ENCODE data around the gene SAC3D1. TPM values are rescaled to one million over a fixed set of nuclear protein-coding genes. Genes with fewer than 3 reads are reported as not detected.

Gene SAC3D1
- total RNA-seq, 1 donor from 2014 or later = 25.5 TPM

DNA sequence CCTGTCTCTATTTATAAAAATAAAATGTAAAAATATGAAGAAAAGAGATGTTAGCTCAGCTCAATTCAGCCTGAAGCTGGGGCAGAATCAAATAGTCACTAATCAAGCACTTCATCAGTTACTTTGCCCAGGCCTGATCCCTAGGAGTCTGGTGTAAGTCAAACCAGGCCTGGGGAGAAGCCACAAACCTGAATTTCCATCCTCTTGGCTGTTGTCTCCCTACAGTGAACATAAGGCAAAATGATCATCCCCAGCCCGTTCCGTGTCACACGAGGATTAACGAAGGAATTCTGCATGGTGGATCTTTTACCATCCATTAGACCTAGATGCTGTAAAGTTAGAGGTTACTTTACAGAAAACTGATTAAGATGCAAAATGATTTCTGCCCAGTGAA is 23.8 kb downstream of the SAC3D1 start:
- TF ChIP-seq, protein P1, sequence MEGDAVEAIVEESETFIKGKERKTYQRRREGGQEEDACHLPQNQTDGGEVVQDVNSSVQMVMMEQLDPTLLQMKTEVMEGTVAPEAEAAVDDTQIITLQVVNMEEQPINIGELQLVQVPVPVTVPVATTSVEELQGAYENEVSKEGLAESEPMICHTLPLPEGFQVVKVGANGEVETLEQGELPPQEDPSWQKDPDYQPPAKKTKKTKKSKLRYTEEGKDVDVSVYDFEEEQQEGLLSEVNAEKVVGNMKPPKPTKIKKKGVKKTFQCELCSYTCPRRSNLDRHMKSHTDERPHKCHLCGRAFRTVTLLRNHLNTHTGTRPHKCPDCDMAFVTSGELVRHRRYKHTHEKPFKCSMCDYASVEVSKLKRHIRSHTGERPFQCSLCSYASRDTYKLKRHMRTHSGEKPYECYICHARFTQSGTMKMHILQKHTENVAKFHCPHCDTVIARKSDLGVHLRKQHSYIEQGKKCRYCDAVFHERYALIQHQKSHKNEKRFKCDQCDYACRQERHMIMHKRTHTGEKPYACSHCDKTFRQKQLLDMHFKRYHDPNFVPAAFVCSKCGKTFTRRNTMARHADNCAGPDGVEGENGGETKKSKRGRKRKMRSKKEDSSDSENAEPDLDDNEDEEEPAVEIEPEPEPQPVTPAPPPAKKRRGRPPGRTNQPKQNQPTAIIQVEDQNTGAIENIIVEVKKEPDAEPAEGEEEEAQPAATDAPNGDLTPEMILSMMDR (IDR thresholded peaks at IDR 0.05; ENCODE audit: insufficient read depth, low read length, poor library complexity, severe bottlenecking) = no peak
- Histone ChIP-seq H3K27me3 (ENCODE audit: control insufficient read depth, insufficient read depth, low read length) (no peaks in the 10 kb centered on the region), H3K4me3 (ENCODE audit: low read depth, low read length) (no peak overlapping the region), H3K36me3 (ENCODE audit: control insufficient read depth, insufficient read depth, low read length) (no peaks in the 10 kb centered on the region)
- DNase-seq (ENCODE audit: low read depth) = no peak

DNA sequence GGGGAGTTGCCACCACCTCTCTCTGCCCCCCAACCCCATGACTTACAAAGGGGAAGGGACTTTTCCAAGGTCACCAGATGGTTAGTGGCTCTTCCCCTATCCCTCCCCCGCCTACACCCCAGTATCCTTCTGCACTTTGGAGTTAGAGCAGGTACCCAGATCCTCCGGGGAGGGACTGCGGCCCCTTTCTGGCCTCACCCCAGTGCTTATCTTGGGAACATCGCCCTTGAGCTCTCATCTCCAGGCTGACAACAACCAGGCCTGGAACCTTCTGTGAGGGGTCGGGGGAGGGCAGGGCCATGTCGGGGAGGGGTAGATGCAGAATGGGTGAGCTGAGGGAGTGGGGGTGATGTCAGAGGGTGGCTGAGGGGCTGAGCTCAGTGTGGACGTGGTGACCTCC is 24.8 kb downstream of the SAC3D1 start:
- no peak overlapping the region for H3K4me3 ChIP-seq (ENCODE audit: low read depth, low read length)

DNA sequence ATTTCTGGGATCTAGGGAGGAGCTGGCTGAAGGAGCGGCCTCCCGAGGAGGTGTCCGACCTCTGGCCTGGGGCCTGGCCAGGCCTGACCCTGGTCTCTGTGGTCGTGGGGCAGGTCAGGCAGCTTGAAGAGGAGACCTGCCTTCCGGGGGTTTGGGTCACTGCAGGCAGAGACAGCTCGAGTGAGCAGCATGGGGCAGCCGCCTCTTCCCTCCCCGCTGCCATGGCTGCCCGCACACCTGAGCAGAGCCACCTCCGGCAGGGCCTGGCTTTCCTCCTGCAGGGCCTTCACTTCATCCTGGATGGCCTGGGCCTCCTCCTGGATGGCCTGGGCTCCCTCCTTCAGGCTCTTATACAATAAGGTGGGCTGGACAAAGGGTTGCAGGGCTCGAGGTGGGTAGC is 25.3 kb downstream of the SAC3D1 start:
- no peaks in the 10 kb centered on the region for H3K36me3 ChIP-seq (ENCODE audit: control insufficient read depth, insufficient read depth, low read length)
- H3K4me3 ChIP-seq (ENCODE audit: low read depth, low read length) = no peak overlapping the region
- no peak for DNase-seq (ENCODE audit: low read depth)
- H3K27me3 ChIP-seq (ENCODE audit: control insufficient read depth, insufficient read depth, low read length) = no peaks in the 10 kb centered on the region
- TF ChIP-seq, protein P1 (IDR thresholded peaks at IDR 0.05; ENCODE audit: insufficient read depth, low read length, poor library complexity, severe bottlenecking) = no peak

More for the DNA sequence above, 24.8 kb downstream of the SAC3D1 start:
- no peak for DNase-seq (ENCODE audit: low read depth)
- Histone ChIP-seq H3K36me3 (ENCODE audit: control insufficient read depth, insufficient read depth, low read length) (no peaks in the 10 kb centered on the region), H3K27me3 (ENCODE audit: control insufficient read depth, insufficient read depth, low read length) (no peaks in the 10 kb centered on the region)
- TF ChIP-seq, protein P1 (IDR thresholded peaks at IDR 0.05; ENCODE audit: insufficient read depth, low read length, poor library complexity, severe bottlenecking) = no peak

DNA sequence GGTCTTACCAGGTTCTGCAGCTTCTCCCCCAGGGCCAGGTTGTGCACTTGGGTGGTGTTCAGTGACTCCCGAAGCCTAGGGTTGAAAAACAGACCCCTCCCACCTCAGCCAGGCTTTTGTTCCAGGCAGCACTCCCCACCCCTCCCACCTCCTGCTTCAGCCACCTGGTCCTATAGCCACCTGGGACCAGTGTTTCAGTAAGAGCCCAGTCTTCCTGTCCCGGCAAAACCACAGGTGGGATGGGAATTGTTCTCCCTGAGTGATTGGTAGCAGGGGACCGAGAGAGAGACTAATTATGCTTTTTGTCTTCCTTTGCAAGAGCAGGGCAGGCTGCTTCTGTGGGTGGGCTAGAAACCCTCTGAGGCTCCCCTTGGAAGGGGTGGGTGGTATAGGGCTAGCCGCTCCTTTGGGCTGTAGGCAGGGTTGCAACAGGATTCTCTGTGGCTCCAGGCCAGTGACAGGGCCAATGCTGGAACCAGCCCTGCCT is 25.8 kb downstream of the SAC3D1 start:
- Histone ChIP-seq H3K27me3 (ENCODE audit: control insufficient read depth, insufficient read depth, low read length) (no peaks in the 10 kb centered on the region), H3K4me3 (ENCODE audit: low read depth, low read length) (no peak overlapping the region), H3K36me3 (ENCODE audit: control insufficient read depth, insufficient read depth, low read length) (no peaks in the 10 kb centered on the region)
- DNase-seq (ENCODE audit: low read depth) = no peak
- TF ChIP-seq, protein P1 (IDR thresholded peaks at IDR 0.05; ENCODE audit: insufficient read depth, low read length, poor library complexity, severe bottlenecking) = no peak

DNA sequence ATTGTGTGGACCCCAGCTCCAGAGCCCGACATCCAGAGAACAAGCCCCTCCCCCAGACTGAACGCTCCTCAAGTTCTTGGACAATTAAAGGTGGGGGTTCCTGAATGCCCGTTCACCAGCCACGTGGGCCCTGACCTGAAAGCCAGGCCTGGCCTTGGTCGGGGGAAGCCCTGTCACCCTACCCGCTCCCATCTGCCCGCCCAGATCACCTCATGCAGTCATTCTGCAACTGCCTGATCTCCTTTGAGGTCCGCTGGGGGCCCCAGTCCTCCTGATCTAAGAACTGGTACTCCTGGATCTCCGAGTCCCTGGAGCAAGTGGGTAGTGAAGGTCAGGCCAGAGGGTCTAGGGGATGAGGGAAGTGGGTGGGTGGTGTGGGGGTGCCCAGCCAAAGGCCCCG is 26.4 kb downstream of the SAC3D1 start:
- Histone ChIP-seq H3K36me3 (ENCODE audit: control insufficient read depth, insufficient read depth, low read length) (no peaks in the 10 kb centered on the region), H3K4me3 (ENCODE audit: low read depth, low read length) (no peak overlapping the region), H3K27me3 (ENCODE audit: control insufficient read depth, insufficient read depth, low read length) (no peaks in the 10 kb centered on the region)
- no peak for DNase-seq (ENCODE audit: low read depth)
- TF ChIP-seq, protein P1 (IDR thresholded peaks at IDR 0.05; ENCODE audit: insufficient read depth, low read length, poor library complexity, severe bottlenecking) = no peak

DNA sequence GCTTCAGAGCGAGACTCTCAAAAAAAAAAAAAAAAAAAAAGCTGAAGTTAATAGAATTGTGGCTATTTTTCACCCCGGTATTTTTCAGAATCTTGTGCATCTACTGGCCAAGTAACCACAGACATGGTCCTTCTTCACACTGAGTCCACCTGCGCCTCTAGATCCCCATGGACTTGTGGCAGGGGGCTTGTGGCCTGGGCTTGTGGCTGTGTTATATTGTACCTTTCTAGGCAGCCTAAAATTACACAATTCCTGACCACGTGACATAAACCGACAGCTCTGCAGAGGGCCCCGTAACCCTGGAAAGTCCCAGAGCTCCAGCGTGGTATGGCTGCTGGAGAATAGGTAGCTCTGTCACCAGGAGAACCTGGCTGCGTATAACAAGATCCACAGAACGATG is 28.2 kb downstream of the SAC3D1 start:
- Histone ChIP-seq H3K36me3 (ENCODE audit: control insufficient read depth, insufficient read depth, low read length) (no peaks in the 10 kb centered on the region), H3K4me3 (ENCODE audit: low read depth, low read length) (no peak overlapping the region), H3K27me3 (ENCODE audit: control insufficient read depth, insufficient read depth, low read length) (no peaks in the 10 kb centered on the region)
- TF ChIP-seq, protein P1 (IDR thresholded peaks at IDR 0.05; ENCODE audit: insufficient read depth, low read length, poor library complexity, severe bottlenecking) = no peak
- DNase-seq (ENCODE audit: low read depth) = no peak
